Parathyroid adenoma (tissue), 2 donors: Measurements from ENCODE around the gene RTL1.

Source experiments
- H2AFZ ChIP-seq: fragments of 300-600 bp; sonication (generic); one replicate; pipeline ENCODE4 v1.7.0; 2017; ENCODE audit warnings: antibody characterized with exemption, mild to moderate bottlenecking
- H3K27ac ChIP-seq: fragments of 300-600 bp; sonication (generic); one replicate; pipeline ENCODE4 v1.7.0; 2017
- H3K27me3 ChIP-seq: fragments of 300-600 bp; sonication (generic); one replicate; pipeline ENCODE4 v1.7.0; 2017; ENCODE audit warnings: low read length; ENCODE audit not compliant: control insufficient read depth, insufficient read depth
- H3K36me3 ChIP-seq: fragments of 300-600 bp; sonication (generic); one replicate; pipeline ENCODE4 v1.7.0; 2017; ENCODE audit warnings: low read length; ENCODE audit not compliant: control insufficient read depth, insufficient read depth
- H3K4me1 ChIP-seq: fragments of 300-600 bp; sonication (generic); one replicate; pipeline ENCODE4 v1.7.0; 2017; ENCODE audit warnings: control low read depth
- H3K4me2 ChIP-seq: fragments of 300-600 bp; sonication (generic); one replicate; pipeline ENCODE4 v1.7.0; 2017; ENCODE audit warnings: low read length
- H3K4me3 ChIP-seq: fragments of 300-600 bp; sonication (generic); one replicate; pipeline ENCODE4 v1.7.0; 2017; ENCODE audit warnings: low read depth, low read length
- H3K79me2 ChIP-seq: fragments of 300-600 bp; sonication (generic); one replicate; pipeline ENCODE4 v1.7.0; 2017; ENCODE audit warnings: control low read depth
- H3K9ac ChIP-seq: fragments of 300-600 bp; sonication (generic); one replicate; pipeline ENCODE4 v1.7.0; 2017; ENCODE audit warnings: mild to moderate bottlenecking
- H3K9me3 ChIP-seq: fragments of 300-600 bp; sonication (generic); one replicate; pipeline ENCODE4 v1.7.0; 2017; ENCODE audit warnings: low read length; ENCODE audit not compliant: control insufficient read depth
- CTCF ChIP-seq: fragments of 300-600 bp; sonication (generic); IDR thresholded peaks from one replicate; pipeline ENCODE4 v1.7.0; 2017; ENCODE audit warnings: antibody characterized with exemption, mild to moderate bottlenecking
- donor health status: primary hyperparathyroidism.

The RTL1 gene

GRCh38 chr14:100894416-100894815, 9.1 kb downstream of the RTL1 start:
- Histone ChIP-seq H3K4me2 (no peak overlapping the region), H3K27ac (no peak overlapping the region), H3K4me3 (no peak overlapping the region), H3K79me2 (no peaks in the 10 kb centered on the region), H2AFZ (no peak overlapping the region), H3K27me3 (no peaks in the 10 kb centered on the region), H3K9me3 (no peaks in the 10 kb centered on the region), H3K9ac (no peak overlapping the region), H3K4me1 (no peaks in the 10 kb centered on the region), H3K36me3 (no peaks in the 10 kb centered on the region)
- TF ChIP-seq CTCF, result no peak

- Histone ChIP-seq H3K4me3 (no peak overlapping the region), H3K4me2 (no peak overlapping the region), H3K36me3 (no peaks in the 10 kb centered on the region), H3K27ac (no peak overlapping the region), H3K27me3 (no peaks in the 10 kb centered on the region), H3K4me1 (no peaks in the 10 kb centered on the region), H3K9me3 (no peaks in the 10 kb centered on the region), H2AFZ (no peak overlapping the region), H3K9ac (no peak overlapping the region), H3K79me2 (no peaks in the 10 kb centered on the region)
- no peak for TF ChIP-seq CTCF
Observed at GRCh38 chr14:100893760-100894159, 9.8 kb downstream of the RTL1 start.

- Histone ChIP-seq H3K4me1 (no peaks in the 10 kb centered on the region), H3K36me3 (no peaks in the 10 kb centered on the region), H3K79me2 (no peaks in the 10 kb centered on the region), H3K27ac (no peak overlapping the region), H3K9me3 (no peaks in the 10 kb centered on the region), H3K4me2 (no peak overlapping the region), H3K9ac (no peak overlapping the region), H2AFZ (no peak overlapping the region), H3K27me3 (no peaks in the 10 kb centered on the region), H3K4me3 (no peak overlapping the region)
- TF ChIP-seq CTCF, result no peak
Observed at GRCh38 chr14:100893228-100893601, 10.3 kb downstream of the RTL1 start.

- no peak for TF ChIP-seq CTCF
- Histone ChIP-seq H3K9ac (no peak overlapping the region), H3K4me2 (no peak overlapping the region), H3K36me3 (no peaks in the 10 kb centered on the region), H3K9me3 (no peaks in the 10 kb centered on the region), H3K79me2 (no peaks in the 10 kb centered on the region), H2AFZ (no peak overlapping the region), H3K4me1 (no peaks in the 10 kb centered on the region), H3K27ac (no peak overlapping the region), H3K27me3 (no peaks in the 10 kb centered on the region), H3K4me3 (no peak overlapping the region)
Observed at GRCh38 chr14:100892496-100893227, 10.9 kb downstream of the RTL1 start.
